Activated gamma-delta T cell treated with Interleukin-2 at 50 U/mL for 16 hours (primary cell): ENCODE data around the gene USP10.
"Not testable (repeated sequence)": the region's sequence is repeated elsewhere in the genome, so short reads cannot be mapped to it uniquely, and the experiment has no call there.

Experiments
- DNase-seq: peaks from one replicate; pipeline ENCODE4 v3.0.0-alpha.2; 2020

Gene USP10

GRCh38 chr16:84675423-84675822 is 24.4 kb upstream of the USP10 start:
- DNase-seq: no peak

GRCh38 chr16:84675884-84676283 is 23.9 kb upstream of the USP10 start:
- no peak for DNase-seq

GRCh38 chr16:84677017-84677803 is 22.6 kb upstream of the USP10 start:
- DNase-seq: no peak

- DNase-seq: no peak
Observed at GRCh38 chr16:84677849-84678248, 22.0 kb upstream of the USP10 start.

- DNase-seq: no peak
Observed at GRCh38 chr16:84678541-84678940, 21.3 kb upstream of the USP10 start.

- DNase-seq: no peak
Observed at GRCh38 chr16:84680165-84680842, 19.5 kb upstream of the USP10 start.

GRCh38 chr16:84680843-84681629 is 18.8 kb upstream of the USP10 start:
- no peak for DNase-seq

GRCh38 chr16:84683691-84684591 is 15.9 kb upstream of the USP10 start:
- DNase-seq: no peak

- no peak for DNase-seq
Observed at GRCh38 chr16:84684592-84684965, 15.2 kb upstream of the USP10 start.

GRCh38 chr16:84685210-84685609 is 14.6 kb upstream of the USP10 start:
- no peak for DNase-seq

GRCh38 chr16:84686707-84687298 is 13.0 kb upstream of the USP10 start:
- no peak for DNase-seq

GRCh38 chr16:84687715-84688114 is 12.1 kb upstream of the USP10 start:
- no peak for DNase-seq

GRCh38 chr16:84688163-84688562 is 11.6 kb upstream of the USP10 start:
- DNase-seq: not testable (repeated sequence)

- no peak for DNase-seq
Observed at GRCh38 chr16:84689111-84689510, 10.7 kb upstream of the USP10 start.

- no peak for DNase-seq
Observed at GRCh38 chr16:84690088-84690819, 9.5 kb upstream of the USP10 start.

GRCh38 chr16:84692451-84693214 is 7.2 kb upstream of the USP10 start:
- no peak for DNase-seq

- DNase-seq: not testable (repeated sequence)
Observed at GRCh38 chr16:84693869-84694268, 5.9 kb upstream of the USP10 start.

- no peak for DNase-seq
Observed at GRCh38 chr16:84694980-84695379, 4.8 kb upstream of the USP10 start.

- DNase-seq: peak; percentile 7
Observed at GRCh38 chr16:84699147-84699711, 571 bp upstream of the USP10 start.
